ENCODE measurements around the gene DNAH2.

DNAH2 gene

GRCh38 chr17:7710301-7710700, 7.2 kb upstream of the DNAH2 start:
- no peak for DNase-seq
- peaks cover 48% of the 10 kb centered on the region for H3K4me1 Mint-ChIP-seq
- no peak for ATAC-seq
- H3K27me3 Mint-ChIP-seq, result peaks cover 91% of the 10 kb centered on the region
- no peaks in the 10 kb centered on the region for H3K9me3 Mint-ChIP-seq
- no peak overlapping the region for H3K27ac Mint-ChIP-seq
- no peak overlapping the region for H3K4me3 Mint-ChIP-seq

DNA sequence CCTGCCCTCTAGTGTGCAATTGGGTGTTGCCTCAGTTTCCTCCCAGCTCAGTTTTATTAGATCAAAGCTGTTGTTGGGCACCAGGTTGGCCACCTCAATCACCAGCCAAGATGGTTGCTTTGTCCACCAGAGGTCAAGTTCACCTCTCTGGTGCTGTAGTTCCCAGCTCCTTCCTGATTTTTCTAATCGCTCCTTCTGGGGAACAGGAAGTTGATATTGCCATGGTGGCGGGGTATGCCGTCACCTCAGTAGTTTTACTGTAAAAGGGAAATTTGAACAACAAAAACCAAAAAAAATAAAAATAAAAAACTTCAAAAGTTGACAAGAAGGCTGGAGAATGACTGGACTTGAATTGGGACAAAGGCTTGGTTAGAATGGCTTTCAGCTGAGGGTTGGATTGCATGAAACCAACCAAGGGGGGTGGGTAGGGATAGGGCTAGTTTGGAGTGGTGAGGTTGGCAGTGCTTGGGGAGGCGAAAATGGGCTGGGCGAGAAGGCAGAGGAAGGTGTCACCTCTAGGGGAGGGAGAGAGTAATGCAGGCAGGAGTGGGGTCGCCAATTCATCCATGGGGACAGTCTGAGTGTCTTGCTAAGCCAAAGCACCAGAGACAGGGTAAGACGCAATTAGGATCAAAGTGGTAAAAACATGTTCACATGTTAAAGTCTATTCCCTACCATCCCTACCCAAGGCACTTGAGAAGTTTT, 6.3 kb upstream of the DNAH2 start:
- H3K27ac Mint-ChIP-seq, result no peak overlapping the region
- ATAC-seq (no peak), DNase-seq (no peak)

GRCh38 chr17:7712111-7712771, 5.3 kb upstream of the DNAH2 start:
- H3K27me3 Mint-ChIP-seq, result peaks cover 91% of the 10 kb centered on the region
- H3K9me3 Mint-ChIP-seq, result no peaks in the 10 kb centered on the region
- no peak for DNase-seq
- H3K27ac Mint-ChIP-seq, result peak overlapping the region in 1 of 2 donors; percentile 39
- peaks cover 48% of the 10 kb centered on the region for H3K4me1 Mint-ChIP-seq
- no peak for ATAC-seq
- H3K4me3 Mint-ChIP-seq, result no peak overlapping the region

More for the DNA sequence above, 6.3 kb upstream of the DNAH2 start:
- H3K4me1 Mint-ChIP-seq, result peaks cover 41% of the 10 kb centered on the region
- H3K4me3 Mint-ChIP-seq, result no peak overlapping the region
- peaks cover 91% of the 10 kb centered on the region for H3K27me3 Mint-ChIP-seq
- H3K9me3 Mint-ChIP-seq, result no peaks in the 10 kb centered on the region

GRCh38 chr17:7713782-7714181, 3.8 kb upstream of the DNAH2 start:
- H3K4me1 Mint-ChIP-seq, result peaks cover 62% of the 10 kb centered on the region
- ATAC-seq (no peak), DNase-seq (no peak)
- H3K27me3 Mint-ChIP-seq, result peaks cover 94% of the 10 kb centered on the region
- peak overlapping the region in 1 of 2 donors; percentile 81 for H3K27ac Mint-ChIP-seq
- no peaks in the 10 kb centered on the region for H3K9me3 Mint-ChIP-seq
- H3K4me3 Mint-ChIP-seq, result no peak overlapping the region

DNA sequence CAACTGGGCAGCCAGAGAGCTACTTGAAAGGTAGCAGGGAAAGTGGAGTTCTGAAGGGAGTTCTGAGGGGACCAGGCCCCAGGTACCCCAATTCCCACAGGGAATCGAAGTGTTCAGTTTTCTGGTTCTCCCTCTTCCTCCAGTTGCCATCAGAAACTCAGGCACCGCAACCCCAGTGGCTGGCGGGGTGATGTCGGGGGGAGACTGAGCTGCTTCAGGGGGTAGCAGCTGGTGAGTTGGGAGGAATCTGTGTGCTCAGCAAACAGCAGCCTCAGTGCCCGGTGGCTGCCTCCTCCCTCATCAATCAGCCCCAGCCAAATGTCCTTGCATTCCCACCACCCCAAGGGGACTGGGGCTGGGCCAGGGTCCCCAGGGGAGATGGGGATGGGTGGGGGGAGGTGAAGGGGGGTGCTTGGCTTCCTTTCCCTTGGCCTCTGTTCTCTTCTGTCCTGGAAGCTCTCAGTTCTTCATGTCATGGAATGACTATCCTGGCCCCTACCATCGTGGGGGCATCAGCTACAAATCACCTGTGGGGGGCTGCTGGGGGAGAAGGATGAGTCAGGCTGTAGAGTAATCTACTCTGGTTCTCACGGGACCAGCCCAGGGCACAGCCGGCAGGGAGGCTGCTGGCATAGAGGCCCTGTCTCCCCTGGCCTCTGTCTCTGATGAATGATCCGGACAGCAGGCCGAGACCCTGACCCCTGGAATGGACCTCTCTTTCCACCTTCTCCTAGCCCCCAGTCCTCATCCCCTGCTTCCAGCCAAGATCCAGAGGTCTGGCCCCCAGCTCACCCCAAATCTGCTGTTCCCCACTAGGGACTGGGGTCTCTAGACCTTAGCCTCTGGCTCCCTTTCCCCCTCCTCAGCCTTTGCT, 2.6 kb upstream of the DNAH2 start:
- H3K9me3 Mint-ChIP-seq, result no peaks in the 10 kb centered on the region
- H3K4me1 Mint-ChIP-seq, result peaks cover 58% of the 10 kb centered on the region
- H3K4me3 Mint-ChIP-seq, result no peak overlapping the region
- DNase-seq (no peak), ATAC-seq (no peak)
- no peak overlapping the region for H3K27ac Mint-ChIP-seq
- peaks cover 100% of the 10 kb centered on the region for H3K27me3 Mint-ChIP-seq

- H3K9me3 Mint-ChIP-seq, result no peaks in the 10 kb centered on the region
- H3K4me3 Mint-ChIP-seq, result peak overlapping the region; percentile 87 to 91
- DNase-seq (no peak), ATAC-seq (no peak)
- no peak overlapping the region for H3K27ac Mint-ChIP-seq
- H3K4me1 Mint-ChIP-seq, result peaks cover 45% of the 10 kb centered on the region
- H3K27me3 Mint-ChIP-seq, result peaks cover 100% of the 10 kb centered on the region
Measured at GRCh38 chr17:7715936-7716886, 1.3 kb upstream of the DNAH2 start.

GRCh38 chr17:7717756-7718350, 309 bp downstream of the DNAH2 start:
- Mint-ChIP-seq H3K4me1 (peaks cover 33% of the 10 kb centered on the region), H3K9me3 (no peaks in the 10 kb centered on the region), H3K27me3 (peaks cover 91% of the 10 kb centered on the region), H3K4me3 (peak overlapping the region; percentile 87 to 91), H3K27ac (no peak overlapping the region)
- DNase-seq (no peak), ATAC-seq (peak; percentile 69)

- Mint-ChIP-seq H3K27ac (no peak overlapping the region), H3K4me3 (no peak overlapping the region), H3K4me1 (peaks cover 26% of the 10 kb centered on the region), H3K27me3 (peaks cover 83% of the 10 kb centered on the region), H3K9me3 (no peaks in the 10 kb centered on the region)
- DNase-seq (no peak), ATAC-seq (no peak)
Measured at GRCh38 chr17:7719661-7720060, 2.1 kb downstream of the DNAH2 start.

DNA sequence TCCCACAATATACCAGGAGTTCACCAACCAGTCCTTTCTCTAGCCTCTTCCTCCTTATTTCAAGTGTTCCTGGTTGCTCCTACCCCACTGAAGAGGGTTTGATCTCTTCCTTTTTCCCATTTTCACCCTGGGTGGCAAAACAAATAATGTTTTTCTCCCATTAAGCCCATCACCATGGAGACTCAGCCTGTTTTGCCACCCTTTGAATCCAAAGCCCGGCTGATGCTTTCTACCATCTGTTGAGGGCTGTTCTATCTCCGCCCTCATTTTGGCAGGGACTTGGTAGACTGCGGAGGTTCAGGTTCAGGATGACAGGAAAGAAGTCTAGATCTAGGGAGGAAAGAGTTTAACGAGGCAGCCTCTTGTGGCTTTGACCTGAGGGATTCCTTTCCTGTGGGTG, 2.6 kb downstream of the DNAH2 start:
- Mint-ChIP-seq H3K4me1 (peaks cover 26% of the 10 kb centered on the region), H3K4me3 (no peak overlapping the region), H3K27me3 (peaks cover 78% of the 10 kb centered on the region), H3K27ac (no peak overlapping the region), H3K9me3 (no peaks in the 10 kb centered on the region)
- DNase-seq, result no peak
- ATAC-seq, result no peak

DNA sequence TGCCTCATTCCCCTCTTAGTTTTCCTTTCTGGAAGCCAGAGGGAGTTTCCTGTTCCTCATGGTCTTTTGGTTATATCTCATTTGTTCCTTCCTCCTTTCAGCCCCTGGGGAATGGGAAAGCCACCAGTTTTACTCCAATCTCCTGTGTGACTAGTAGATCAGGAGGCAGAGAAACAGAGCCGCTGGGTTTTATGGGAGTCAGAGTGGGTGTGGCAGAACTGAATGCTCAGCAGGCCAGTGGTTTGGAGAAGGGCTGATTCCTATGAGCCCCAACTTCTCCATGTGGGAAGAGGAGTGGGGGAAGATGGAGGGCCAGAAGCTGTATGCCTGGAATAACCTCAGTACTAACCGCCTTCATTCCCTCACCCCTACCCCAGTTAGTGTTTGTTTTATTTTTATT, 4.1 kb downstream of the DNAH2 start:
- Mint-ChIP-seq H3K27me3 (peaks cover 68% of the 10 kb centered on the region), H3K4me3 (no peak overlapping the region), H3K4me1 (peaks cover 21% of the 10 kb centered on the region), H3K27ac (no peak overlapping the region), H3K9me3 (no peaks in the 10 kb centered on the region)
- DNase-seq (no peak), ATAC-seq (no peak)

- H3K27me3 Mint-ChIP-seq, result peaks cover 30% of the 10 kb centered on the region
Measured at GRCh38 chr17:7727886-7728285, 10.3 kb downstream of the DNAH2 start.

GRCh38 chr17:7729816-7730215, 12.3 kb downstream of the DNAH2 start:
- Mint-ChIP-seq H3K27me3 (peaks cover 19% of the 10 kb centered on the region), H3K27ac (peak overlapping the region in 1 of 2 donors; percentile 36), H3K4me3 (no peak overlapping the region), H3K4me1 (no peaks in the 10 kb centered on the region), H3K9me3 (no peaks in the 10 kb centered on the region)
- ATAC-seq (no peak), DNase-seq (no peak)

More at GRCh38 chr17:7727886-7728285, 10.3 kb downstream of the DNAH2 start:
- no peak overlapping the region for H3K4me3 Mint-ChIP-seq
- DNase-seq (no peak), ATAC-seq (no peak)
- no peaks in the 10 kb centered on the region for H3K4me1 Mint-ChIP-seq
- H3K27ac Mint-ChIP-seq, result no peak overlapping the region
- H3K9me3 Mint-ChIP-seq, result no peaks in the 10 kb centered on the region

DNA sequence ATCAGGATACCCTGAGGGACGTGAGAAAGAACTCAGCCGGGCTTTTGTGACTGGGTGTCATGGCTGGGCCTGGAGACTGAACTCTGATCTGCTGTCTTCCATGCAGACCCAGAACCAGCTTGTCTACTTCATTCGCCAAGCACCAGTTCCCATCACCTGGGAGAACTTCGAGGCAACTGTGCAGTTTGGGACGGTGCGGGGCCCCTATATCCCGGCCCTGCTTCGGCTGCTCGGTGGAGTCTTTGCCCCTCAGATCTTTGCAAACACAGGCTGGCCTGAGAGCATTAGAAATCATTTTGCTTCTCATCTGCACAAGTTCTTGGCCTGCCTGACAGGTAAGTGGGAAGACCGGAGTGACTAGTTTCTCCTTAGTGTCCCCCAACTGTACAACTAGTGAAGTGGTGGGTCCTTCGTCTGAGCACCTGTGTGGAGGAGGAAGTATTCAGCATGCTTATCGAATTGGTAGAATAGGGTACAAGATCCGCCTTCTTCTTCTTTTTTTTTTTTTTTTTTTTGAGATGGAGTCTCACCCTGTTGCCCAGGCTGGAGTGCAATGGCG, 15.5 kb downstream of the DNAH2 start:
- no peak overlapping the region for H3K27ac Mint-ChIP-seq
- DNase-seq (no peak), ATAC-seq (no peak)
- H3K4me3 Mint-ChIP-seq, result no peak overlapping the region
- no peaks in the 10 kb centered on the region for H3K4me1 Mint-ChIP-seq
- H3K9me3 Mint-ChIP-seq, result no peaks in the 10 kb centered on the region
- H3K27me3 Mint-ChIP-seq, result peaks cover 19% of the 10 kb centered on the region

- H3K27me3 Mint-ChIP-seq, result peaks cover 32% of the 10 kb centered on the region
- H3K27ac Mint-ChIP-seq, result no peak overlapping the region
- DNase-seq (no peak), ATAC-seq (no peak)
- no peaks in the 10 kb centered on the region for H3K4me1 Mint-ChIP-seq
- H3K9me3 Mint-ChIP-seq, result no peaks in the 10 kb centered on the region
- no peak overlapping the region for H3K4me3 Mint-ChIP-seq
Measured at GRCh38 chr17:7737601-7738000, 20.1 kb downstream of the DNAH2 start.

Data from stimulated activated naive CD8-positive, alpha-beta T cell treated with anti-CD3 and anti-CD28 coated beads, Interleukin-15, amount 100 ng/mL, for 72 hours (primary cell).